H1 (cell line): ENCODE data around the gene ZNF709.

Experiments used
- EZH2 ChIP-seq: fragments of 200-600 bp; sonication (generic); IDR thresholded peaks from 2 replicates; pipeline ENCODE4 v1.7.1; 2012; ENCODE audit warnings: low read depth, mild to moderate bottlenecking, moderate library complexity, low read length, inconsistent platforms; ENCODE audit not compliant: severe bottlenecking
- GABPA ChIP-seq: IDR thresholded peaks from 2 replicates; pipeline ENCODE4 v1.6.1; 2011; ENCODE audit warnings: mild to moderate bottlenecking, low read length, moderate library complexity, borderline replicate concordance; ENCODE audit not compliant: insufficient read depth
- HDAC2 ChIP-seq, 2 experiments: fragments of 300-600 bp in 1 of 2; sonication (generic) in 1 of 2; IDR thresholded peaks; 2 replicates each; pipeline ENCODE4 v1.6.1; 2011 to 2012; ENCODE audit warnings: low read depth in 2 of 2, low read length in 2 of 2, mild to moderate bottlenecking in 2 of 2, moderate library complexity in 2 of 2, borderline replicate concordance in 1 of 2, inconsistent platforms in 1 of 2
- MAFK ChIP-seq: IDR thresholded peaks from 2 replicates; pipeline ENCODE4 v1.6.1; 2012; ENCODE audit warnings: low read depth, mild to moderate bottlenecking, improper control_type of control experiment, low read length
- NRF1 ChIP-seq: IDR thresholded peaks from 2 replicates; pipeline ENCODE4 v1.6.1; 2011; ENCODE audit warnings: mild to moderate bottlenecking, low read depth, low read length, improper control_type of control experiment
- POLR2A ChIP-seq, 2 experiments: IDR thresholded peaks; 1 replicate in 1 of 2; 2 replicates in 1 of 2; pipeline ENCODE4 v1.6.1; 2011; ENCODE audit warnings: low read depth in 2 of 2, low read length in 2 of 2, mild to moderate bottlenecking in 2 of 2; ENCODE audit errors: control extremely low read depth in 1 of 2
- RAD21 ChIP-seq, 2 experiments: IDR thresholded peaks in 1 of 2; conservative IDR thresholded peaks in 1 of 2; 2 replicates each; pipeline ENCODE4 v1.6.1; 2011; ENCODE audit warnings: low read depth in 2 of 2, low read length in 2 of 2, improper control_type of control experiment in 1 of 2, inconsistent platforms in 1 of 2, mild to moderate bottlenecking in 1 of 2, moderate library complexity in 1 of 2
- RXRA ChIP-seq: IDR thresholded peaks from 2 replicates; pipeline ENCODE4 v1.6.1; 2011; ENCODE audit warnings: low read depth, mild to moderate bottlenecking, low read length, moderate library complexity; ENCODE audit not compliant: insufficient read depth
- SP1 ChIP-seq: IDR thresholded peaks from 2 replicates; pipeline ENCODE4 v1.6.1; 2011; ENCODE audit warnings: low read depth, low read length
- TAF1 ChIP-seq: IDR thresholded peaks from 2 replicates; pipeline ENCODE4 v1.6.1; 2011; ENCODE audit warnings: mild to moderate bottlenecking, low read depth, low read length
- YY1 ChIP-seq: IDR thresholded peaks from 2 replicates; pipeline ENCODE4 v1.6.1; 2011; ENCODE audit warnings: low read depth, mild to moderate bottlenecking, low read length
- TF ChIP-seq, protein P1 (sequence below), 3 experiments: IDR thresholded peaks; 1 replicate in 2 of 3; 2 replicates in 1 of 3; pipeline versions ENCODE4 v1.5.1 to v1.6.1; 2011; ENCODE audit warnings: low read length in 3 of 3, mild to moderate bottlenecking in 3 of 3, inconsistent platforms in 2 of 3, low read depth in 1 of 3, moderate library complexity in 1 of 3; ENCODE audit not compliant: insufficient read depth in 1 of 3; ENCODE audit errors: control extremely low read depth in 1 of 3
- TF ChIP-seq, protein P2 (sequence below): IDR thresholded peaks from 2 replicates; pipeline ENCODE4 v1.6.1; 2011; ENCODE audit warnings: low read length, improper control_type of control experiment

DNA sequence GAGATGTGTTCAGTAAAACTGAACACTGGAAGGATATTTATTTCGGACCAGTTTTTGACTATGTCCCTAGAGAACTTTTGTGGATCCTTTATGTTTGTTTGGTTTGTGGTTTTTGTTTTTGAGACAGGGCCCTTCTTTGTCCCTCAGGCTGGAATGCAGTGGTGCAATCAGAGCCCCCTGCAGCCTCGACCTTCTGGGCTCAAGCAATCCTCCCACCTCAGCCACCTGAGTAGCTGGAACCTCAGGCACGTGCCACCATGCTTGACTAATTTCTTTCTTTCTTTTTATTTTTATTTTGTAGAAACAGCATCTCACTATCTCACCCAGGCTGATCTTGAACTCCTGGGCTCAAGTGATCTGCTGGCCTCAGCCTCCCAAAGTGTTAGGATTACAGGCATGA lies 955 bp upstream of the ZNF709 start:
- TF ChIP-seq HDAC2 (IDR thresholded peaks at IDR 0.05; ENCODE audit: borderline replicate concordance in 1 of 2, low read depth in 2 of 2, low read length in 2 of 2) (no peak), RXRA (no peak), GABPA (no peak), EZH2 (no peak), YY1 (no peak), MAFK (no peak), NRF1 (no peak), SP1 (no peak), POLR2A (IDR thresholded peaks at IDR 0.05; ENCODE audit: control extremely low read depth in 1 of 2, low read depth in 2 of 2, low read length in 2 of 2) (no peak), RAD21 (IDR thresholded peaks at IDR 0.05 in 1 of 2, conservative IDR thresholded peaks at IDR 0.05 in 1 of 2; ENCODE audit: low read depth in 2 of 2, low read length in 2 of 2) (no peak), TAF1 (no peak)
- TF ChIP-seq, protein P1, sequence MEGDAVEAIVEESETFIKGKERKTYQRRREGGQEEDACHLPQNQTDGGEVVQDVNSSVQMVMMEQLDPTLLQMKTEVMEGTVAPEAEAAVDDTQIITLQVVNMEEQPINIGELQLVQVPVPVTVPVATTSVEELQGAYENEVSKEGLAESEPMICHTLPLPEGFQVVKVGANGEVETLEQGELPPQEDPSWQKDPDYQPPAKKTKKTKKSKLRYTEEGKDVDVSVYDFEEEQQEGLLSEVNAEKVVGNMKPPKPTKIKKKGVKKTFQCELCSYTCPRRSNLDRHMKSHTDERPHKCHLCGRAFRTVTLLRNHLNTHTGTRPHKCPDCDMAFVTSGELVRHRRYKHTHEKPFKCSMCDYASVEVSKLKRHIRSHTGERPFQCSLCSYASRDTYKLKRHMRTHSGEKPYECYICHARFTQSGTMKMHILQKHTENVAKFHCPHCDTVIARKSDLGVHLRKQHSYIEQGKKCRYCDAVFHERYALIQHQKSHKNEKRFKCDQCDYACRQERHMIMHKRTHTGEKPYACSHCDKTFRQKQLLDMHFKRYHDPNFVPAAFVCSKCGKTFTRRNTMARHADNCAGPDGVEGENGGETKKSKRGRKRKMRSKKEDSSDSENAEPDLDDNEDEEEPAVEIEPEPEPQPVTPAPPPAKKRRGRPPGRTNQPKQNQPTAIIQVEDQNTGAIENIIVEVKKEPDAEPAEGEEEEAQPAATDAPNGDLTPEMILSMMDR (IDR thresholded peaks at IDR 0.05; ENCODE audit: control extremely low read depth in 1 of 3, insufficient read depth in 1 of 3, low read depth in 1 of 3, low read length in 3 of 3): no peak
- TF ChIP-seq, protein P2, sequence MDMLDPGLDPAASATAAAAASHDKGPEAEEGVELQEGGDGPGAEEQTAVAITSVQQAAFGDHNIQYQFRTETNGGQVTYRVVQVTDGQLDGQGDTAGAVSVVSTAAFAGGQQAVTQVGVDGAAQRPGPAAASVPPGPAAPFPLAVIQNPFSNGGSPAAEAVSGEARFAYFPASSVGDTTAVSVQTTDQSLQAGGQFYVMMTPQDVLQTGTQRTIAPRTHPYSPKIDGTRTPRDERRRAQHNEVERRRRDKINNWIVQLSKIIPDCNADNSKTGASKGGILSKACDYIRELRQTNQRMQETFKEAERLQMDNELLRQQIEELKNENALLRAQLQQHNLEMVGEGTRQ: no peak
